Osteoblast (primary cell): ENCODE measurements around the gene PLSCR3. TPM values are rescaled to one million over a fixed set of nuclear protein-coding genes. Genes with fewer than 3 reads are reported as not detected.

Source experiments
- DNase-seq: peaks from one replicate; pipeline ENCODE4 v3.0.0; 2011; ENCODE audit warnings: low spot score, mixed read lengths; ENCODE audit not compliant: insufficient read length; ENCODE audit errors: missing footprints
- H2AFZ ChIP-seq: 2 replicates; pipeline ENCODE4 v1.6.0; 2011; ENCODE audit warnings: mild to moderate bottlenecking, low read length
- H3K27ac ChIP-seq: 2 replicates; pipeline ENCODE4 v1.5.1; 2011; ENCODE audit warnings: mild to moderate bottlenecking, low read depth, low read length, moderate library complexity
- H3K27me3 ChIP-seq: 2 replicates; pipeline ENCODE4 v1.6.0; 2012; ENCODE audit warnings: mild to moderate bottlenecking, control low read depth, inconsistent platforms, low read length, moderate library complexity; ENCODE audit not compliant: insufficient read depth
- H3K36me3 ChIP-seq: 2 replicates; pipeline ENCODE4 v1.5.1; 2011; ENCODE audit warnings: mild to moderate bottlenecking, low read length, control low read depth, moderate library complexity; ENCODE audit not compliant: insufficient read depth
- H3K4me1 ChIP-seq: 2 replicates; pipeline ENCODE4 v1.5.1; 2011; ENCODE audit warnings: mild to moderate bottlenecking, low read length, control low read depth, moderate library complexity; ENCODE audit not compliant: insufficient read depth
- H3K4me2 ChIP-seq: 2 replicates; pipeline ENCODE4 v1.6.0; 2011; ENCODE audit warnings: mild to moderate bottlenecking, low read length; ENCODE audit not compliant: insufficient read depth
- H3K4me3 ChIP-seq: fragments of 200-600 bp; sonication (generic); 3 replicates; pipeline ENCODE4 v1.5.1; 2012; ENCODE audit warnings: mild to moderate bottlenecking, low read length, inconsistent platforms; ENCODE audit not compliant: insufficient read depth
- H3K79me2 ChIP-seq: 2 replicates; pipeline ENCODE4 v1.6.0; 2012; ENCODE audit warnings: mild to moderate bottlenecking, low read length, control low read depth, inconsistent platforms; ENCODE audit not compliant: insufficient read depth
- H3K9me3 ChIP-seq: 2 replicates; pipeline ENCODE4 v1.5.1; 2011; ENCODE audit warnings: low read depth, low read length, control low read depth
- H4K20me1 ChIP-seq: 2 replicates; pipeline ENCODE4 v1.6.0; 2012; ENCODE audit warnings: mild to moderate bottlenecking, low read length, control low read depth; ENCODE audit not compliant: insufficient read depth
- CTCF ChIP-seq: IDR thresholded peaks from 2 replicates; pipeline ENCODE4 v1.5.1; 2011; ENCODE audit warnings: mild to moderate bottlenecking, low read depth, low read length, moderate library complexity; ENCODE audit errors: extremely low read depth
- total RNA-seq: library from RNA; depleted of rRNA; stranded (reverse); fragments of >200 nt; gene quantifications from 2 replicates; pipeline ENCODE4 v1.2.3, GENCODE V29; 2012

Gene PLSCR3
- total RNA-seq, 1 donor, result 27.9 TPM

GRCh38 chr17:7416323-7416722 lies 22.0 kb upstream of the PLSCR3 start:
- no peak overlapping the region for H3K27ac ChIP-seq
- TF ChIP-seq CTCF, result no peak
- H3K36me3 ChIP-seq, result peaks cover 11% of the 10 kb centered on the region
- H4K20me1 ChIP-seq, result no peaks in the 10 kb centered on the region
- H3K4me2 ChIP-seq, result no peak overlapping the region
- no peak overlapping the region for H2AFZ ChIP-seq
- no peaks in the 10 kb centered on the region for H3K4me1 ChIP-seq
- H3K79me2 ChIP-seq, result no peaks in the 10 kb centered on the region
- no peak for DNase-seq
- no peak overlapping the region for H3K4me3 ChIP-seq
- no peaks in the 10 kb centered on the region for H3K27me3 ChIP-seq
- no peaks in the 10 kb centered on the region for H3K9me3 ChIP-seq

- Histone ChIP-seq H3K27ac (no peak overlapping the region), H4K20me1 (no peaks in the 10 kb centered on the region), H3K79me2 (no peaks in the 10 kb centered on the region), H3K4me2 (no peak overlapping the region), H3K9me3 (no peaks in the 10 kb centered on the region), H3K27me3 (no peaks in the 10 kb centered on the region), H3K4me3 (no peak overlapping the region), H3K4me1 (no peaks in the 10 kb centered on the region), H2AFZ (no peak overlapping the region), H3K36me3 (peaks cover 11% of the 10 kb centered on the region)
- no peak for TF ChIP-seq CTCF
- no peak for DNase-seq
Measured at GRCh38 chr17:7415784-7416183, 21.5 kb upstream of the PLSCR3 start.

- DNase-seq, result no peak
- Histone ChIP-seq H3K4me3 (no peak overlapping the region), H2AFZ (no peak overlapping the region), H4K20me1 (no peaks in the 10 kb centered on the region), H3K27ac (no peak overlapping the region), H3K4me2 (no peak overlapping the region), H3K9me3 (no peaks in the 10 kb centered on the region), H3K27me3 (no peaks in the 10 kb centered on the region), H3K4me1 (no peaks in the 10 kb centered on the region), H3K79me2 (no peaks in the 10 kb centered on the region), H3K36me3 (peaks cover 20% of the 10 kb centered on the region)
- no peak for TF ChIP-seq CTCF
Measured at GRCh38 chr17:7414837-7415236, 20.5 kb upstream of the PLSCR3 start.

GRCh38 chr17:7413346-7413985 lies 19.1 kb upstream of the PLSCR3 start:
- no peak overlapping the region for H3K27ac ChIP-seq
- no peaks in the 10 kb centered on the region for H3K9me3 ChIP-seq
- H3K36me3 ChIP-seq, result peaks cover 33% of the 10 kb centered on the region
- H4K20me1 ChIP-seq, result no peaks in the 10 kb centered on the region
- no peak for TF ChIP-seq CTCF
- no peak overlapping the region for H3K4me3 ChIP-seq
- H3K79me2 ChIP-seq, result no peaks in the 10 kb centered on the region
- H3K27me3 ChIP-seq, result no peaks in the 10 kb centered on the region
- H3K4me2 ChIP-seq, result no peak overlapping the region
- DNase-seq, result peak; percentile 99
- no peaks in the 10 kb centered on the region for H3K4me1 ChIP-seq
- no peak overlapping the region for H2AFZ ChIP-seq
